ENCODE data around the gene ANXA2. TPM values are rescaled to one million over a fixed set of nuclear protein-coding genes. Genes with fewer than 3 reads are reported as not detected.

ANXA2 gene
- total RNA-seq, 4 donors from 2014 or later = 1,272 to 1,552 (median 1,345) TPM

DNA sequence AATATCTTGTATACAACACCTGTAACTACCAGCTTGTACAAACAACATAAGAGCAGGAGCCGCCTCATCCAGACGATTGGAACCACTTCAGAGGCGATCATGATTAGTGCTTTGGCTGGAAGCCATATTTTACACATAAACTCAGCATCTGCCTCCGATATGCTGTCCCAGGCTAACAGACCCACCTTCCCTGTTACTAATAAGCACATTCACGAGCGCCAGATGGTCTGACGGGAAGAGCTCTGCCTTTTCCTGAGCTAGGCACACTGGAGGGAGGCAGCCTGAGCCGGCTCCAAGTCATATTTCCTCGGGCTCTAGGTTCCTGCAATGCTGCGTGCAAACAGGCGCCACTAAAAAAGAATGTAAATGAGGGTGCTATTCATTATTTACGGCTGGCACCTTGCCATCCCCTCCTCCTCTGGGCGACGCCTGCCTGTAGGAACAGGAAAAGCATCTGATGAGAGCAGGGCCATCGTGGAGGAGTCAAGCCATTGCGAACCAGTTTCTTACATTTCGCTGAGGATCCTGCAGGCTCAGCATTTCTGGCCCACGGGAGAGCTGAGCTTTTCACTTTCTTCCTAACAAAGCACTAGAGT lies 98.2 kb downstream of the ANXA2 start:
- WGBS, 2 donors = 19 to 21% methylated on average over 18 of the region's 18 CpGs
- no peak overlapping the region for H3K4me3 ChIP-seq (ENCODE audit: low read depth, poor library complexity, severe bottlenecking)
- DNase-seq (ENCODE audit: low spot score in 2 of 2) = peak; percentile 49 to 85
- no peak for TF ChIP-seq POLR2A (IDR thresholded peaks at IDR 0.05)
- TF ChIP-seq, protein P1, sequence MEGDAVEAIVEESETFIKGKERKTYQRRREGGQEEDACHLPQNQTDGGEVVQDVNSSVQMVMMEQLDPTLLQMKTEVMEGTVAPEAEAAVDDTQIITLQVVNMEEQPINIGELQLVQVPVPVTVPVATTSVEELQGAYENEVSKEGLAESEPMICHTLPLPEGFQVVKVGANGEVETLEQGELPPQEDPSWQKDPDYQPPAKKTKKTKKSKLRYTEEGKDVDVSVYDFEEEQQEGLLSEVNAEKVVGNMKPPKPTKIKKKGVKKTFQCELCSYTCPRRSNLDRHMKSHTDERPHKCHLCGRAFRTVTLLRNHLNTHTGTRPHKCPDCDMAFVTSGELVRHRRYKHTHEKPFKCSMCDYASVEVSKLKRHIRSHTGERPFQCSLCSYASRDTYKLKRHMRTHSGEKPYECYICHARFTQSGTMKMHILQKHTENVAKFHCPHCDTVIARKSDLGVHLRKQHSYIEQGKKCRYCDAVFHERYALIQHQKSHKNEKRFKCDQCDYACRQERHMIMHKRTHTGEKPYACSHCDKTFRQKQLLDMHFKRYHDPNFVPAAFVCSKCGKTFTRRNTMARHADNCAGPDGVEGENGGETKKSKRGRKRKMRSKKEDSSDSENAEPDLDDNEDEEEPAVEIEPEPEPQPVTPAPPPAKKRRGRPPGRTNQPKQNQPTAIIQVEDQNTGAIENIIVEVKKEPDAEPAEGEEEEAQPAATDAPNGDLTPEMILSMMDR (IDR thresholded peaks at IDR 0.05) = no peak
- intact Hi-C loops (cut with DNase I; ENCODE audit: low total_unique reads) = no loop called here

Other genes starting within 250 kb of the ANXA2 start
- 10 to 100 TPM; 14.4 to 21.2 (median 17.5) TPM for gene ICE2, start 81.2 kb upstream of the ANXA2 start, total RNA-seq